HG02588 (cell line): Measurements from ENCODE around the gene FNDC1.

Experiments
- ATAC-seq: cut with Tn5 transposase; IDR thresholded peaks from one replicate; pipeline ENCODE4 v1.9.1; 2021; ENCODE audit warnings: mild to moderate bottlenecking, moderate library complexity; ENCODE audit not compliant: unreplicated experiment

The FNDC1 gene

DNA sequence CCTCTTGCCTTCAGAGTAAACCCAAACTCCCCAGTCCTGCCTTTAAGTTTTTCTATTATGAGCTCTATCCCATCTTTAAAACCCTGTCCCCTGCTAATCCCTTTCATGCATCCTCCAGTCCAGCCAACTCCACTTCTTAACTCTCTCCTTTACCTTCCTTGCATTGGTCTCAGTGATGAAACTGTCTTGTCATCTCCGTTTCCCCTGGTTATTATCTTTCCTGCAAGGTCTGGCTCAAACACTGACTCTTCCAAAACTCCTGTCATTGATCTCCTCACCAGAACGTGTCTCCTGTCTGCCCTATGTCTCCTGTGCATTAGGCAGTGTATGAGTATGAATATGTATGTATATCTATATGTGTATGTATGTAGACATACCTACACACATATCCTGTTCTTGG, 11.8 kb upstream of the FNDC1 start:
- ATAC-seq, result no peak

DNA sequence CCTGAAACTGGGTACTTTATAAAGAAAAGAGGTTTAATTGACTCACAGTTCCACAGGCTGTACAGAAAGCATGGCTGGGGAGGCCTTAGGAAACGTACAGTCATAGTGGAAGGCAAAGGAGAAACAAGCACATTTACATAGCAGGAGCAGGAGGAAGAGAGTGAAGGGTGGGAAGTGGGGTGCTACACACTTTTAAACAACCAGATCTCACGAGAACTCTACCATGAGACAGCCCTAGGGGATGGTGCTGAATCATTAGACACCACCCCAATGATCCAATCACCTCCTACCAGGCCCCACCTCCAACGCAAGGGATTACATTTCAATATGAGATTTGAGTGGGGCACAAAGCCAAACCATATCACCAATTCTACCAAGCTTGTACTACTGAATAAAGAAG, 7.4 kb upstream of the FNDC1 start:
- no peak for ATAC-seq

DNA sequence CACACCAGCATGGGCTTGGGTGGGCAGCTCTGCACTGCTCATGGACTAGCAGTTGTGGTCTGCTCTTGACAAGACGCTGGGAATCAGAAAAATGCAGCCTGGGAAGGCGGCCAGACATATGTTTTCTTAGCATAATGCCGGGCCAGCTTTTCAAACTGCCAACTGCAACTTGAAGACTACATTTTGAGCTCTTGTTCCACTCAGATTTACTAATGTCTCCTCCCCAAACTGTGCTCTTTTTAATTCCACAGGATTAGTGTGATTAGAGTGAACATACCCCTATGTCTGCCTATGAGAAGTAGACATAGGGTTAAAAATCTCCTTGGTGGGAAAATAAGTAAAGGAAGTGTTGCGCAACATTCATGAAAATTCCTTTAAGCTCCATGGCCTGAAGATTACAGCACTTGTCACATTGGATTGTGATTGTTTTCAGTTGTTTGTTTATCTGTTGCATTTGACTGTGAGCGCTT, 5.3 kb upstream of the FNDC1 start:
- ATAC-seq, result no peak

DNA sequence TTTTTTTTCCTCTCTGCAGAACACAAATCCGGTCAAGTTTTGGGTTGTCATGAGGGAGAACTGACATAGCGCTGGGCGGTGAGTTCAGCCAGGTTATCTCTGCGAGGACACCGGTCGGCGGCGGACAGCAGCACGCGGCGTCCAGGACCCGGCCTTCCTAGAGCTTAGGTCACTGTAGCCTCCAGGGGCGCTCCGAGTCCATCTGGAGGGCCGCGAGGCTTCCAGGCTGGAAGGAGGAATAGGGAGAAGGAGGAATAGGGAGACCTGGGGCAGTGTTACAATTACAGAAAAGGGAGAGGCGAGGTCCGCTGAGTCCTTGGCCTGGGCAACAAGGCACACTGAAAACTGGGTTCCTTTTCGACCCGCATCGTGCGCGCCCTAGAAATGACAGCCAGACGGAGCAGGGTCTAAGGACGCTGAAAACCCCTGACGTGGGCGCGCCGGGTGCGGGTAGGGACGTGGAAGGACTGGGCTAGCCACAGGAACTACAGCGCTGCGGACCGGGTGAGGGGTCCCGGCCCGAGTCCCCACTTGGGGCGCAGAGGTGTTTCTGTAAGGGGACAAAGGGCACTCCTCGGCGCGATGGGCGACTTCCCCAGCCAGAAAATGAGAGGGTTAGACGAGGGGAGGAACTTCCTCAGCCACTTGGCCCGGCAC, 536 bp upstream of the FNDC1 start:
- no peak for ATAC-seq

DNA sequence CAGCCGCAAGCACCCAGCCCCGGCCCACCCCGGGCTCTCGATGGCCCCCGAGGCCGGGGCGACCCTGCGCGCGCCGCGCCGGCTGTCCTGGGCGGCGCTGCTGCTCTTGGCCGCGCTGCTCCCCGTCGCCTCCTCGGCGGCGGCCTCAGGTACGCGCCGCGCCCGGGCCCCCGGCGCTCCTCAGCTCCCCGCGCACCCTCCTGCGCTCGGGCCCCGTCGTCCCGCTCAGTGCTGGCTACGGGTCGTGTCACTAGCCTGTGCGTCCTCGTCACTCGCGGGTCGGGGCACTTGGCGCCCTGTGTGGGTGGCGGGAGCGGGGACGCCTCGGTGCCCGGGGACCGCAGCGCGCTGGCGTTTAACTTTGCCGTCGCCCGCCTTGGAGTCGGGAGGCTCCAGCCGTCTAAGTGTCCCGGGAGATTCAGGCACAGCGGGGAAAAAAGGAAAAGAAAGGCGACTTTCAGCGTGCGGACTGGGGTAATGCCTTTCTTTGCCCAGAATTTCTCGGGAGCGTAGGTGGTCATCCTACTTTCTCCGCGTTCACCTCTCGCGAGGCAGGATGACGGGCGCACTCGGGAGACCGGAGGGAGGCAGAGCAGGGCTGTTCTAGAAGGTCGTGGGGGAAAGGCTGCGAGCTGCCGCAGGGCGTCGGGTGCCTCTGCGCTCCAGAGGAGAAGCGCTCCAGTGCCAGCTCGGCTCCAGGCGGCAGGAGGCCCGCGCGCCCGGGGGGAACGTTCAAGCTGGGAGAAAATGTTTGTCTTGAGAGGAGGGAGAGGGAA, 545 bp downstream of the FNDC1 start:
- peak; percentile 15 for ATAC-seq

DNA sequence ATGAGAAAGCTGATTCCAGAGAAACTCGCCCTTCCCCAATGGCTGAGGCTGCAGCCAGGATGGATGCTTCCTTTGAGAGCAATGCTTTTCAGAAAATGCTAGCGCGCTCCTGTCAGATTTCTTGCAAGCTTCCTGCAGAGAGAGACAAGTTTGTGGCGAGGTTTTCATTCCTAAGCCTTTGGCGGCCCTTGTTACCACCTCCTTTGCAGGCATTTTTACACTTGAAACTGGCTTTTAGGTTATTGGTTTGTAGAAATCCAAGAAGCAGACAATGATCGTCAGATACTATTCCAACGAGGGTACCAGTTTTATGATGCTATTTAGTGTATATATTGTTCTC, 1.1 kb downstream of the FNDC1 start:
- ATAC-seq, result no peak

DNA sequence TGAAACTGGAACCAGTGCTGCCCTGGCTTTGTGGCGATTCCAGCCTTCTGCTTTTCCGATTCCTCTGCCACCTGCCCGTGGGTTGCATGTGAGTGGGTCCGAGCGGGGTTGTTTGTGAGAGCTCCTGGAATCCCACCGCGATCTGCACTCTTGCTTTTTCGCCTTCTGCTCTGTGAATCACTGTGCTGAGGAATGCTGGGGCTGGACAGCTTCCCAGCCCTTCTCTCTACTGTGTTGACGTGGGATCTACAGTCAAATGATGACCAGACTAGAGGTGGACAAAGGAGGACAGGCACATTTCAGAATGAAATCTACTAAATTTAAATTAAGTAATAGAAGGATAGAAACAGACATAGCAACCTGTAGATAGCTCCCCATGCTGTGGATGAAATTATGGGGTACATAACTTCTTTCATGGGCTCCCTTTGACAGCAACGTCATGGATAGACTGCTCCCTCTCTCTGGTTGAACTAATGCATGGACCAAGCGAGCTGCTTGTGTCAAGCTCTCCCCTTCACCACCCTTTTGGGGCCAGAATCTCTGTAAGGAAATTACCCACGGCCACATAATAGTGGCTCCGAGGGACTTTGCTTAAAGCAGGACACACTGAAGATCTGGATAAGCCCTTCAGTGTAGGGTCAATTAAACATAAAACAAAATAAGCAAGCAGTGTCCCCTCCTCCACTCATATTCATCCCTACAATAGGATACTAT, 2.0 kb downstream of the FNDC1 start:
- no peak for ATAC-seq

DNA sequence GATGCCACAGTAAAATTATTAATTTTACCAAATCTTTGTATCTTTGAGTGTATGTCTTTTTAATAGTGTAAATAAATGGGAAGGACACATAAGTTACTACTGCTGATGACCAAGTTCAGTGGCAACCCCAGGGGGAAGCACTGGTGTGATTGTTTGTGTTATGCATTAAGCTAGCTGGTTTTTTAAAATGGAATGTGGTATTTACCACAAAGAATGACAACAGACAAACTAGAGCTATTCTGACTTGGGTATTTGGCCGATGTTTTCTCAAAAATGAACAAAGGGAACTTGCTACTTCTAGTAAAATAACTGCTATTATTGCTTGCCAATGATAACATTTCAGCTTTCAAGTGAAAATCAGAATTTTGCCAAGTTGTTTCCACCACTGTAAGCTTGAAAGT, 2.9 kb downstream of the FNDC1 start:
- ATAC-seq, result no peak

DNA sequence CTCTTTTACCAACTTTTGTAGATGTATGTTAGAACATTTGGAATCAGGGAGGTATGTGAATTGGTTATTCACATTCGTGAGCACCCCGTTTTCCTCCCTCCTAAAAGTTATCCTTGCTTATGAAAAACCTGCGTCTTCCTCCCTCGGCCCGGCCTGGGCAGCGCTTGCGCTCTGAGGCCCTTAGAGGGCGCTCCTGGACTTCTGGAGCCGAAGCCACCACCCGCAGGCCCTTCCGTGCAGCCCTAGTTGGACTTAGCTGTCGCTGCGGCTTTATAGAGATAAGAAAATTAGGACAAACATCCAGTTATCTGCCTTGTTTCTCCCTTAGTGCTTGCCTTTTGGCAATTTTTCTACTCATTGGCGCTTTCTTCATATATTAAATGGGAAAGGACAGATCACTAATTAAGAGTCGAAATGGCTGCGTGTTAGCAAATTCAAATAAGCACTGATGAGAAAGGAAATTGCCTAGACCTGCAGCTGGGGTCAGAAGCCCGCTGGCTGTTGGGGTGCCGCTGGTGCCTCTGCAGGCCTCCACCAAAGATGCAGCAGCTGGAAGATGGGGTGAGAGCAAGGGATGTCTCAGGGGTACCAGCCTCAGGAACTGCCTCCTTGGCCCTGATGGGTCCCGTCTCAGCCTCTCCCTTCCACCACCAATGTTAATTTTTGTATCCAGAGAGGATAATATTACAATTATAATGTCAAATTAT, 5.2 kb downstream of the FNDC1 start:
- no peak for ATAC-seq

DNA sequence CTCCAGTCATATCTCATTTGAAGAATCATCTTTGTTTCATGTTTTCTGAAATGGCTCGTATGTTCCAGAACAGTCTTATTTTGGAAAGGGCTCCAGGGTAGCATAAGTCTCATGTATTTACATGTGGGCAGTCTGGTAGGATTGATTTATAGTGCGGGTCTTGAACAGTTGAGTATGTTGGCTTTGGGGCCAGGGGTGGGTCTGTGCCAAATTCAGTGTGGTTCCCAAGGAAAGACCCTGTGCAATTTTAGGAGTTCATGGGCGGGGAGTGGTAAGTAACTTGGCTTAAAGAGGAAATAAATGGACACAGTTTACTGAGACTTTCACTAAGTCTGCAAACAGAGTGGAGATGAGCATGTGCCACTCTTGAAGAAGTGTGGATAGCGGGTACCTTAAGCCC, 7.7 kb downstream of the FNDC1 start:
- no peak for ATAC-seq

DNA sequence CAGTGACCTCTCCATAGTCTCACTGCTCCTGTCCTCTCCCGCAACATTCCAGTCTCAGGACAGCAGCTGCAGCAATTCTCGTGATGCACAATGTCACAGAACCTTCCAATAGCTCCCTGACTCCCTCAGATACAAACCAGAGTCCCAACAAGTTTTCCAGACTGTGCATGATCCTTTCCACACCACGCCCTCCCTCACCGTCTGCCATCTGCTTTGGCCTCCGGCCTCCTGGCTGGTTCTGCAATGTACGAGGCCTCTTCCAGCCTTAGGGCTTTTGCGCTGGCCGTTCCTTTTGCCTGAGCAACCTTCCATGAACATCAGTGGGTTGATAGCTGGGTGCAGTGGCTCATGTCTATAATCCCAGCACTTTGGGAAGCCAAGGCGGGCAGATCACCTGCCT, 9.6 kb downstream of the FNDC1 start:
- ATAC-seq, result no peak

DNA sequence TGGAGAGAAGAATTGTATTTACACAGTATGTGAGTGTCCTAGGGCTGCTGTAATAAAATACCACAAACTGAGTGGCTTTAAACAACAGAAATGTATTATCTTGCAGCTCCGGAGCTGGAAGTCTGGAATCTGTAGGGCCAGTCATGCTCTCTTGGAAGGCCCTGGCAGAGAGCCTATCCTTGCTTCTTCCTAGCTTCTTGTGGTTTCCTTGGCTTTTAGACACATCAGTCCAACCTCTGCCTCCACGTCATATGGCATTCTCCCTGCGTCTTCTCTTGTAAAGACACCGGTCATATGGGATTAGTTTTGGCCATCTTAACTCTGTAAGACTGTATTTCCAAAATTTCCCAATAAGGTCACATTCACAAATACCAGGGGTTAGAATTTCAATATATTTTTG, 10.8 kb downstream of the FNDC1 start:
- ATAC-seq, result no peak

DNA sequence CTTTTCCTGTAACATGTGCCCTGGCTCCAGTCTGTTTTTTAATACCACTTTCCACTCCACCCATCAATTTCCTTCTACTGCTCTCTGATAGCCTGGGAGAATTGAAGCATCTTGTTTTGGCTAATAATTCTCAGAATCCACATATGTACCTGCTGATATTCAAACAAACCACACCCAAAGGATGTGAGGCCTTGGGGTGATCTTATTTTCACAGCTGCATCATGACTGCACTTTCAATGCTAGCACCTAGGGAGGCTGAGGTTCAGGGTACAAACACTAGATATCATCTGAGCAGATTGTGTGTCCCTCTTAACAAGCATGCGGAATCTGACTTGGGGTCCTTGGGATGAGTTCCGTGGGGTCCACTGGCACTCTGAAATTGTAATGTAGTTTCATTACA, 12.7 kb downstream of the FNDC1 start:
- no peak for ATAC-seq

DNA sequence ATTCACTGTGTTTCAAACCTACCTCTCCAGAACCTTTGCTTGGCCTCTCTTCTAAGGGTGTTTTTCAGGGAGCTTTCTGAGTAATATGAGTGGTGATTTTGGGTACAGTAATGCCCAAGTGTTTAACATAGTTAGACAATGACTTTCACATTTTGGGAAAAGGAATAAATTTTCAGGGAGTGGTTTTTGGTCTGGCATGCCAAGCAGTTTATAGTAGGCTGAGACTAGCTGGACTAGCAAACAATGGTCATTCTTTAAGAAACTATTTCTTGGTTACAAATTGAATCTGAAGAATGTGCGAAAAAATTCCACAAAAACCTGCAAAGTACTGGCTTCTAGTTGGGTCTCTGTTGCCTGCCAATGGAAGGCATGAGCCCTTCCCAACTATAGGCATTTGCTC, 15.4 kb downstream of the FNDC1 start:
- no peak for ATAC-seq

DNA sequence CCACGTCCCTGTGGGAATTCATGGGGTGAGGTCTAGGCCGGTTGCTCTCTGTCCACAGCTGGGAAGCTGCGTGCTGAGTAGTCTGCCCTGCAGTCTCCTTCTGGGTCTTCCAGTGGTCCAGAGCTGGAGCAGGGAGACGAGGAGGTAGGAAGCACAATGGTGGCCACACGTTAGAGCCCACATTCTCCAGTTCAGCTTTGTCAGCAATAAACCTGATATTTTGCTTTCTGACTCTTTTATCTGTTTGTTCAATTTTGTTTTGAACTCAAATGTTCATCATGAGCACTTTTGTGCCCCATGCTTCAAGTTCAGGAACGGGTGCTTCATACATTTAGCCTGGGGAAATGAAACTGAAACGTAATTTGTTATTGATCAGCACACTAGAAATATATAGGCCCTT, 21.3 kb downstream of the FNDC1 start:
- no peak for ATAC-seq

DNA sequence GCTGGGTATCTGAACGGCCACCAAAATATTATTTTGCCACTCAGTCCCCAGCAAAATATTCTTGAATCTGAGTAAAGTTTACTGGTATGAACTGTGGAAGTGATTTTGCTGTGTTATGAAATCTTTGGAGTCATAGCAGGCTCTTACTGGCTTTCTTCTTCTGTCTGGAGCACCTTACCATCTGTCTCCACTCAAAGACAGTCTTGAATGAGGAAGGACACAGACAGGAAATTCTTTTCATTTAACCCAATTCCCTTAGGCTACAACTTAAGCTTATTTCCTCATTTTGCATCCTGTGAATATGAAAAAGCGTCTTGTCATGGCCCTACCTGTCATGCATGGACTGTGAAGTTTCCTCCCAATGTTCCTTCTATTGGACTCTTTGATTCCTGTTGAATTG, 24.7 kb downstream of the FNDC1 start:
- ATAC-seq, result no peak

DNA sequence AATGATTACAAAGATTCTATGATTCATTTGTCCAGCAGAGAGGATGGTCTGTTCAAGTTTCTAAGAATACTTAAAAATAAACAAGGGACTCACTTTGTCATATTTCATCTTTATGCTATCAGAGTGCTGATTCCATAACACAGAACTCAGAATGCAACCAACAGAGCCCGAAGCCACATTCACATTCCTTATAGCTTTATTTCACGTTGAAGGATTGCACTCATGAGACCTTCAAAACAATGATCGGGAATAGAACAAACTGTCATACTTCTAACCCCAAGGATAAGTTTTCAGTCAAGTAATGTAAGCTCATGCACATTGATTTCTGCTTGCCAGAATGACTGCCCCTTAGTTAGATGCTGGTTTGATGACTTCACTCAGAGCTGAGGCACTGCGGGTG, 25.2 kb downstream of the FNDC1 start:
- no peak for ATAC-seq

DNA sequence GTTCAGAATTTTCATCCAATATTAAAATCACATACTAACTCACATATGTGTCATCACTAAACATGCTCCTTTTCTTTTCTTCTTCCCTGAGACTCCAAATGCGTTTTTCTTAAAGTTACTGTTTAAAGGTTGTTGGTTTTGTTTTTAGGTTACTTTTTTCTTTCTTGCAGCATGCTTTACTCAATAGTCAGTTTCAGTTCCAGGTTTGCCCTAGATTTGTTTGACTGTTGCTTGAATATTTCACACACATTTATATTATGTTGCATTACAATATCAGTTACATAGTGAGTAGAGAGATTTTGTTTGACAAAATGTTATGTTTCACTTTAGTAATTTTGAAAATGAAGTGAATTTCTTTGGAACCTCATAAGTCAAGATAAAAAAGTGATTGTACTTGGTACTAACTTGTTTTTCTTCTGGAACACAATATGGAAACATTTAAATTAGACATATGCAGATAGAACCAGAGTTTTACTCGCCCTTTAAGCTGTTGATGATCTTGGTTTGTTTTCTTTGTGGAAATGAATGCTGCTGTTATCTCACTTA, 27.3 kb downstream of the FNDC1 start:
- no peak for ATAC-seq

DNA sequence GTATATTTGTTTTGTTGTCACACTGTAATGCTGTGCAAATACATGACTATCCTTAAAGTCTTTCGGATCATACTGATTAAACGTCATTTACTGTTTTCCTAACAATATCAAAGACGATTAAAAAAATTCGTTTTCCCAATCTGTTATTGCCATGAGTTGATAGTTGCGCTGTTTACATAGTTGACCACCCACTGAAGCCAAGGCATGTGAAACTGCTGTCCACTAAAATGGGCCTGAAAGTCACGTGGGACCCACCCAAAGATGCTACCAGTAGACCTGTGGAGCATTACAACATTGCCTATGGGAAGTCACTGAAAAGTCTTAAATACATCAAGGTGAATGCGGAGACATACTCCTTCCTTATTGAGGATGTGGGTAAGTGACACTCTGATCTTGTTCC, 28.1 kb downstream of the FNDC1 start:
- no peak for ATAC-seq

DNA sequence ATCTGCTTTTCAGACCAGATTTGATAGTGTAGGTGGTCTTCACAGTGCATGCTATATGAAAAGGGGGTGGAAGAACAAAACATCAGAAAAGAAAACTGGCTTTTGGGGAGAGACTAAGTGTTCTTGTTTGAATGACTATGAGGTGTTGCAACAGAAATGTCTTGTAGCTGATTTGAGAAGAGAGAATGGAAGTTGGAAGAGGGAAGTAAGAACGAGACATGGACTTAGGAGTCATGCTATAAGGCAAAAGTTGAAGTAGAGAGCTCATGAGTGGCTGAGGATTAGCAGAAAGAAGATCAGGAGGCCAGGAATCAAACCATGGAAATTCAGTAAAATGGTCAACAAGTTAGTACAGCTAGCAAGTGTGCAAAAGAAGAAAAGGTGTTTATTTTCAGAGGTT, 32.1 kb downstream of the FNDC1 start:
- no peak for ATAC-seq

DNA sequence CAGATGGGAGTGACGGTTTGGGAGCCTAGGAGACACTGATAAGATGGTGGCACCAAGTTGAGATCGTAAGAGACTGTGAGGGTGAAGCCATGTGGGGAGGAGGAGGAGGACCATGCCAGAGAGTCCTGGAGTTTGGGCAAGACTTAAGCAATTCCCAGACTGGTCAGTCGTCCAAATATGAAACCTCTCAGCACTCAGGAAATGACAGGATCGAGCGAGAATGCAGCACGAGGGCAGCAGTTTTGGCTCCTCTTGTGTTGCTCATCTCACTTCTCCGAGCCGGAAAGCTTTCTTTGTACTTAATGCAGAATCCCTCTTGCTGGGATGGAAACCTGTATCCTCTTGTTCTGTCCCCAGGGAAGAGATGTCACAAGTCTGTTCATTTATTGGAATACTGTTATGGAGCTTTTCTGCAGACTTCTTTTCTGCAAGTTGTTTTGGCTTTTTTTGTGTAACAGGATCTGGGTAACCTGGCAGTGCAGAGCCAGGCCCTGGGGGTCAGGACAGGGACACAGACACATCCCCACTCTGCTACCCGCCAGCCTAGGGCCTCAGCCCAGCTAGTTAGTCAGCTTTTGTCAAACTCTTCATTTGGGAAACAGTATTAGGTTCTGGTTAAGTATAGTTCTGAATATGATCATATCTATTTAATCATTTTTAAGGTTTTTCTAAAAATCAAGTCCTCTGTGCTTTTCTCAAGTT, 34.3 kb downstream of the FNDC1 start:
- no peak for ATAC-seq
